Keratinocyte (primary cell): ENCODE measurements around the gene AFG3L2. TPM values are rescaled to one million over a fixed set of nuclear protein-coding genes. Genes with fewer than 3 reads are reported as not detected.

Experiments used
- DNase-seq: peaks from one replicate; pipeline ENCODE4 v3.0.0-alpha.2; 2011; ENCODE audit warnings: low read depth, missing footprints, low spot score
- FAIRE-seq: peaks from 2 replicates; lab custom pipeline; 2011; peaks lifted over from hg19 to GRCh38; lab: Jason Lieb, UNC
- H2AFZ ChIP-seq: 2 replicates; pipeline ENCODE4 v1.6.0; 2012; ENCODE audit warnings: low read length, control low read depth, inconsistent platforms; ENCODE audit not compliant: control insufficient read depth
- H3K27ac ChIP-seq: 2 replicates; pipeline ENCODE4 v1.5.1; 2011; ENCODE audit warnings: low read length; ENCODE audit not compliant: control insufficient read depth, insufficient read depth
- H3K27me3 ChIP-seq: 3 replicates; pipeline ENCODE4 v1.6.0; 2011; ENCODE audit warnings: low read length; ENCODE audit not compliant: control insufficient read depth, insufficient read depth; ENCODE audit errors: extremely low read depth
- H3K36me3 ChIP-seq, 2 experiments: 2 replicates in 1 of 2; 3 replicates in 1 of 2; pipeline ENCODE4 v1.5.1; 2011; ENCODE audit warnings: low read length in 2 of 2, mild to moderate bottlenecking in 1 of 2; ENCODE audit not compliant: control insufficient read depth in 2 of 2, insufficient read depth in 2 of 2; ENCODE audit errors: extremely low read depth in 1 of 2
- H3K4me1 ChIP-seq: 3 replicates; pipeline ENCODE4 v1.5.1; 2011; ENCODE audit warnings: low read length; ENCODE audit not compliant: control insufficient read depth, insufficient read depth; ENCODE audit errors: extremely low read depth
- H3K4me2 ChIP-seq: 3 replicates; pipeline ENCODE4 v1.6.0; 2011; ENCODE audit warnings: low read depth, low read length; ENCODE audit not compliant: control insufficient read depth, insufficient read depth; ENCODE audit errors: extremely low read depth
- H3K4me3 ChIP-seq, 3 experiments: fragments of 200-600 bp in 1 of 3; sonication (generic) in 1 of 3; 2 replicates in 2 of 3; 3 replicates in 1 of 3; pipeline ENCODE4 v1.5.1; 2011 to 2016; ENCODE audit warnings: low read length in 3 of 3, mild to moderate bottlenecking in 3 of 3, control low read depth in 2 of 3, inconsistent platforms in 1 of 3, low read depth in 1 of 3, mixed read lengths in 1 of 3, mixed run types in 1 of 3, moderate library complexity in 1 of 3; ENCODE audit not compliant: control insufficient read depth in 2 of 3, insufficient read depth in 2 of 3; ENCODE audit errors: extremely low read depth in 1 of 3
- H3K79me2 ChIP-seq: 2 replicates; pipeline ENCODE4 v1.6.0; 2012; ENCODE audit warnings: low read length; ENCODE audit not compliant: control insufficient read depth, insufficient read depth
- H3K9ac ChIP-seq: 3 replicates; pipeline ENCODE4 v1.6.0; 2011; ENCODE audit warnings: low read length; ENCODE audit not compliant: control insufficient read depth, insufficient read depth; ENCODE audit errors: extremely low read depth
- H3K9me1 ChIP-seq: 3 replicates; pipeline ENCODE4 v1.6.0; 2011; ENCODE audit warnings: low read length; ENCODE audit not compliant: control insufficient read depth, insufficient read depth; ENCODE audit errors: extremely low read depth
- H3K9me3 ChIP-seq: 2 replicates; pipeline ENCODE4 v1.5.1; 2012; ENCODE audit warnings: low read depth, low read length; ENCODE audit not compliant: control insufficient read depth
- H4K20me1 ChIP-seq: 3 replicates; pipeline ENCODE4 v1.6.0; 2011; ENCODE audit warnings: low read length; ENCODE audit not compliant: control insufficient read depth, insufficient read depth; ENCODE audit errors: extremely low read depth
- EZH2 ChIP-seq: IDR thresholded peaks from one replicate; pipeline ENCODE4 v1.6.1; 2012; ENCODE audit warnings: inconsistent platforms, mild to moderate bottlenecking, low read length, moderate library complexity
- dilution Hi-C: fragments of 300-500 bp; cut with MboI; formaldehyde crosslinking; loops from one replicate; pipeline ENCODE4 v1.7.0; 2020; ENCODE audit warnings: low sequenced_read_pairs; ENCODE audit not compliant: extremely low pct_ligation_motif_present
- polyA plus RNA-seq, 5 experiments: library from polyadenylated mRNA; depleted of rRNA in 3 of 5; stranded (reverse) in 3 of 5; stranded (forward) in 1 of 5; unstranded in 1 of 5; fragments of >200 nt; gene quantifications; 1 replicate in 1 of 5; 2 replicates in 3 of 5; 3 replicates in 1 of 5; pipeline versions ENCODE4 v1.2.1 to v1.2.3, GENCODE V29; 2011 to 2012; ENCODE audit warnings: missing spikeins in 2 of 5, low read depth in 1 of 5, low replicate concordance in 1 of 5
- TF ChIP-seq, protein P1 (sequence below), 3 experiments: IDR thresholded peaks in 1 of 3; conservative IDR thresholded peaks in 1 of 3; optimal IDR thresholded peaks in 1 of 3; 2 replicates in 2 of 3; 3 replicates in 1 of 3; pipeline versions ENCODE3 to v1.5.1; 2011; ENCODE audit warnings: low read length in 3 of 3, mild to moderate bottlenecking in 3 of 3, moderate library complexity in 2 of 3, control low read depth in 1 of 3, inconsistent platforms in 1 of 3; ENCODE audit not compliant: insufficient read depth in 2 of 3; ENCODE audit errors: extremely low read depth in 1 of 3

Gene AFG3L2
- polyA plus RNA-seq, 1 donor (not counting 4 experiments of a cell fraction or from before 2014, with no cell fraction given): 47.5 TPM

DNA sequence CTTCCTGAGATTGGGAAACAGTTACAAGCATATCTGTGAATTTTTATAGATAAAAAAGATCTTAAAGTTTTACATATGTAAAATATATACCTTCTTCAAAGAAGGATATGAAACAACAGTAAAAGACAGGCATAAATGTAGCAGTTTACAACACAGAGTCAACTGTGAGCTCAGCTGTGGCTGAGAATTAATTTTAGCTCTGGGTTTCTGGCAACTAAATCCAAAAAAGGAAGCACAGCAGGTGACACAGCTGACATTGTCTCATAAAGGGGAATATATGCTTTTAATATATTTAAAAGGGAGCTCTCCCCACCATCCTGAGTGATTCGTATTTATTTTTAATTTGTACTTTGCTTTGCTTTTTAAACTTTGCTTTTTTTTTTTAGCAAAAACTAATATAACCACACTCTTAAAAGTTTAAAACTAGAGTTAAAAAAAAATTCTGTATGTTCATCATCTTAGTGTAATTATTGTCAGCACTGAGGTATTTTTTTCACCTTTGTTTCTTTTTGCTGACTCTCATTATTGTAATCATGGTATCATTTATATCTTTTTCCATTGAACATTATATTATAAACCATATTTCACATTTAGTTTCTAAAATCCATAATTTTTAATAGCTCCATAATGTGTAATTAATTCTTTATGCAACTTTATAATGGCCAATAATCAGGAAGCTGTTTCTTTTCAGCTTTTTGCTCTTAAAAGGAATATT is 62.3 kb downstream of the AFG3L2 start:
- FAIRE-seq: no peak
- peaks cover 34 to 77% of the 10 kb centered on the region in 2 experiments for H3K36me3 ChIP-seq
- DNase-seq: no peak
- H3K9me3 ChIP-seq: no peaks in the 10 kb centered on the region
- dilution Hi-C loops: no loop called here
- peaks cover 94% of the 10 kb centered on the region for H3K79me2 ChIP-seq
- H3K4me3 ChIP-seq: peak overlapping the region in 1 of 3 experiments; percentile 51
- H3K9ac ChIP-seq: peak overlapping the region; percentile 55
- no peaks in the 10 kb centered on the region for H3K9me1 ChIP-seq
- H4K20me1 ChIP-seq: peaks cover 12% of the 10 kb centered on the region
- H3K4me1 ChIP-seq: peaks cover 44% of the 10 kb centered on the region
- H2AFZ ChIP-seq: no peak overlapping the region
- H3K4me2 ChIP-seq: peak overlapping the region; percentile 62
- H3K27me3 ChIP-seq: no peaks in the 10 kb centered on the region
- TF ChIP-seq, protein P1, sequence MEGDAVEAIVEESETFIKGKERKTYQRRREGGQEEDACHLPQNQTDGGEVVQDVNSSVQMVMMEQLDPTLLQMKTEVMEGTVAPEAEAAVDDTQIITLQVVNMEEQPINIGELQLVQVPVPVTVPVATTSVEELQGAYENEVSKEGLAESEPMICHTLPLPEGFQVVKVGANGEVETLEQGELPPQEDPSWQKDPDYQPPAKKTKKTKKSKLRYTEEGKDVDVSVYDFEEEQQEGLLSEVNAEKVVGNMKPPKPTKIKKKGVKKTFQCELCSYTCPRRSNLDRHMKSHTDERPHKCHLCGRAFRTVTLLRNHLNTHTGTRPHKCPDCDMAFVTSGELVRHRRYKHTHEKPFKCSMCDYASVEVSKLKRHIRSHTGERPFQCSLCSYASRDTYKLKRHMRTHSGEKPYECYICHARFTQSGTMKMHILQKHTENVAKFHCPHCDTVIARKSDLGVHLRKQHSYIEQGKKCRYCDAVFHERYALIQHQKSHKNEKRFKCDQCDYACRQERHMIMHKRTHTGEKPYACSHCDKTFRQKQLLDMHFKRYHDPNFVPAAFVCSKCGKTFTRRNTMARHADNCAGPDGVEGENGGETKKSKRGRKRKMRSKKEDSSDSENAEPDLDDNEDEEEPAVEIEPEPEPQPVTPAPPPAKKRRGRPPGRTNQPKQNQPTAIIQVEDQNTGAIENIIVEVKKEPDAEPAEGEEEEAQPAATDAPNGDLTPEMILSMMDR (optimal IDR thresholded peaks at IDR 0.05 in 1 of 3, IDR thresholded peaks at IDR 0.05 in 1 of 3, conservative IDR thresholded peaks at IDR 0.05 in 1 of 3; ENCODE audit: extremely low read depth in 1 of 3, insufficient read depth in 2 of 3, low read length in 3 of 3): no peak
- TF ChIP-seq EZH2: no peak
- H3K27ac ChIP-seq: peak overlapping the region; percentile 55

DNA sequence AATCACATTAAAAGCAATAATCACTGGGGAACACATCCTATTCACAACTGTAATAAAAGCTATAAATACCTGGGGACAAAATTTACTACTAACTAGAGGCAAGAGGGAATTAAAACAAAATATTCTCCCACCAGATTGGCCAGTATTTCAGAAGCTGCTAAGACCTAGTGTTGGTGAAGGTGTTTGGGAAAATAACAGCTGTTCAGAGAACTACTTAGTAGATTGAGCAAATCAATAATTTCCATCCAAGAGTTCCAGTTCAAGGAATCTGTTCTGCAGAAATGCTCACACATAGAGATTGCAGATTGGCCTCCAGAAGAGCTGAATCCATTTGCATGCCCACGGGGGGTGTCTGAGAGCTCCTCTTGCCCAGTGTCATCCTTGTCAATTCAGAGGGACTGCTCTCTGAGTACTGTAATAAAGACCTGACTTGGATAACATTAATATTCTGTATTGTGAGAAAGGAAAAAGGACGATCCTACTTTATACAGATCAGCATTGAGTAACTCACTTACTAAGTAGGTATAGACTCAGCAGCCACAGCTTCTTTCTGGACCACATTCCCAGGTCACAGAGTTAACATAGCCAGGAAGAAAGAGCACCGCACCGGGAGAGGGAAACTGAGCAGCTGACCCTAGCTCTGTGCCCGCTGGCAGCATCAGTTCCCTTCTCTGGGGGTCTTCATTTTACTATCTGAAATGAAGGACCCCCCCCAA is 63.3 kb downstream of the AFG3L2 start:
- Histone ChIP-seq H2AFZ (no peak overlapping the region), H3K27ac (no peak overlapping the region), H3K9ac (peak overlapping the region; percentile 15), H3K9me1 (no peaks in the 10 kb centered on the region), H3K36me3 (peaks cover 33 to 80% of the 10 kb centered on the region in 2 experiments), H3K4me2 (peak overlapping the region; percentile 62), H3K4me1 (peaks cover 48% of the 10 kb centered on the region), H3K9me3 (no peaks in the 10 kb centered on the region), H3K4me3 (no peak overlapping the region), H3K27me3 (no peaks in the 10 kb centered on the region), H4K20me1 (peaks cover 12% of the 10 kb centered on the region), H3K79me2 (peaks cover 95% of the 10 kb centered on the region)
- FAIRE-seq (no peak), DNase-seq (no peak)
- dilution Hi-C loops: no loop called here
- TF ChIP-seq EZH2: no peak
- TF ChIP-seq, protein P1 (optimal IDR thresholded peaks at IDR 0.05 in 1 of 3, IDR thresholded peaks at IDR 0.05 in 1 of 3, conservative IDR thresholded peaks at IDR 0.05 in 1 of 3; ENCODE audit: extremely low read depth in 1 of 3, insufficient read depth in 2 of 3, low read length in 3 of 3): no peak
